Vagina (tissue), 2 donors: ENCODE results near the gene NUDT17. TPM values are rescaled to one million over a fixed set of nuclear protein-coding genes. Genes with fewer than 3 reads are reported as not detected.

Source experiments
- DNase-seq, 2 donors: peaks; one replicate each; pipeline ENCODE4 v3.0.0-alpha.2; 2017; ENCODE audit errors: extremely low spot score in 2 of 2
- H3K27ac ChIP-seq: fragments of 200-600 bp; sonication (generic); one replicate; pipeline ENCODE4 v1.5.1; 2019
- H3K27me3 ChIP-seq: fragments of 200-600 bp; sonication (generic); one replicate; pipeline ENCODE4 v1.5.1; 2019
- H3K36me3 ChIP-seq, 2 donors: fragments of 200-600 bp; sonication (generic); one replicate each; pipeline ENCODE4 v1.5.1; 2017 to 2019
- H3K4me1 ChIP-seq: fragments of 200-600 bp; sonication (generic); one replicate; pipeline ENCODE4 v1.5.1; 2019
- H3K4me3 ChIP-seq, 2 donors: fragments of 200-600 bp; sonication (generic); 1 replicate in 1 of 2; 2 replicates in 1 of 2; pipeline ENCODE4 v1.5.1; 2016 to 2019
- H3K9me3 ChIP-seq: fragments of 200-600 bp; sonication (generic); one replicate; pipeline ENCODE4 v1.5.1; 2019
- POLR2A ChIP-seq, 2 donors: fragments of 450-650 bp; IDR thresholded peaks; one replicate each; pipeline ENCODE4 v1.6.1; 2017; ENCODE audit warnings: antibody characterized with exemption in 2 of 2, mild to moderate bottlenecking in 2 of 2, moderate library complexity in 2 of 2
- POLR2AphosphoS5 ChIP-seq, 2 donors: sonication (generic); formaldehyde crosslinking; IDR thresholded peaks; one replicate each; pipeline ENCODE4 v1.9.0; 2017; ENCODE audit warnings: antibody characterized with exemption in 2 of 2, mild to moderate bottlenecking in 2 of 2, low read depth in 1 of 2; ENCODE audit not compliant: insufficient read depth in 1 of 2
- intact Hi-C: fragments of 100-400 bp; cut with DNase I; formaldehyde crosslinking; loops from one replicate; pipeline ENCODE4 v1.15.1; 2023
- total RNA-seq: library from RNA; depleted of rRNA; stranded (reverse); fragments of >200 nt; gene quantifications from one replicate; pipeline ENCODE4 v1.2.3, GENCODE V29; 2016
- TF ChIP-seq, protein P1 (sequence below), 3 experiments: fragments of 450-650 bp in 2 of 3; fragments of 200-600 bp in 1 of 3; sonication (generic) in 1 of 3; IDR thresholded peaks; one replicate each; pipeline ENCODE4 v1.5.1; 2017 to 2019; ENCODE audit warnings: antibody characterized with exemption in 3 of 3, mild to moderate bottlenecking in 2 of 3, moderate library complexity in 2 of 3

Gene NUDT17, protein sequence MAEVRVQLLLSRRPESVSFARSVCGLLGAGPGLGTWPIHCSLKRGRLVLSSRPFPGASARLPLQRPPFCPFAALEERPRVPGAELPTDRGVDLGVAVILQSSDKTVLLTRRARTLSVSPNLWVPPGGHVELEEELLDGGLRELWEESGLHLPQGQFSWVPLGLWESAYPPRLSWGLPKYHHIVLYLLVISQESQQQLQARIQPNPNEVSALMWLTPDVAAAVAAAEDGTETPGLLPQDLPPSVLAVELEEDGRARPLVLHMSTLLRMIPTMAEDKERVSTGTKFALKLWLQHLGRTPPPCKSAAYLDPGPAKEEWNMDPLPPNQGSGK
- total RNA-seq = 2.5 TPM

DNA sequence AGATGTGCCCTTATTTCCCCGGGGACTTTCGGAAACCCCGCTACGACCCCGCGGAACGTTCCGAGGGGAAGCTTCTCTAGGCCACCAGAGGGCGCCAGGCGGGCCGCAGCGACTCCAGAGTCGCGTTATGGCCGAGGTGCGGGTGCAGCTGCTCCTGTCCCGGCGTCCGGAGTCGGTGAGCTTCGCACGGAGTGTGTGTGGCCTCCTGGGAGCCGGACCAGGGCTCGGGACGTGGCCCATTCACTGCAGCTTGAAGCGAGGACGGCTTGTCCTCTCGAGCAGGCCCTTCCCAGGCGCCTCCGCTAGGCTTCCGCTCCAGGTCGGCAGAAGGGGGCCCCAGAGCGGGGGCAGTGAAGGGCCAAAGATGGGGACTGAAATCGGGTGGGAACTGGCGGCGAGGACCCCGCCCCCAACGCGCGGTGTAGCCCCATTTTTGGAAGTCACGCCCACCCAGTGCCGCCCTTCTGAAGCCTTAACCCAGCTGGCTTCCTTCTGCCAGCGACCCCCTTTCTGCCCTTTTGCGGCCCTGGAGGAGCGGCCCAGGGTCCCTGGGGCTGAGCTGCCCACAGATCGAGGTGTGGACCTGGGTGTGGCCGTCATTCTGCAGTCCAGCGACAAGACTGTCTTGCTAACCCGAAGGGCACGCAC lies at the start of gene NUDT17:
Gene NUDT17, plus strand, starts transcription at position 117 of the 648 bp plus-strand sequence. Its CDS starts 11 bp downstream, at position 128.
- H3K36me3 ChIP-seq = peaks cover 0 to 50% of the 10 kb centered on the region in 2 donors
- H3K27ac ChIP-seq = peak within 1 kb of the TSS; percentile 89
- H3K4me3 ChIP-seq = peak within 1 kb of the TSS; percentile 45 to 63
- no peaks in the 10 kb centered on the region for H3K27me3 ChIP-seq
- H3K9me3 ChIP-seq = no peaks in the 10 kb centered on the region
- intact Hi-C loops = no loop called here
- no peak for DNase-seq
- peaks cover 19% of the 10 kb centered on the region for H3K4me1 ChIP-seq
- TF ChIP-seq, protein P1, sequence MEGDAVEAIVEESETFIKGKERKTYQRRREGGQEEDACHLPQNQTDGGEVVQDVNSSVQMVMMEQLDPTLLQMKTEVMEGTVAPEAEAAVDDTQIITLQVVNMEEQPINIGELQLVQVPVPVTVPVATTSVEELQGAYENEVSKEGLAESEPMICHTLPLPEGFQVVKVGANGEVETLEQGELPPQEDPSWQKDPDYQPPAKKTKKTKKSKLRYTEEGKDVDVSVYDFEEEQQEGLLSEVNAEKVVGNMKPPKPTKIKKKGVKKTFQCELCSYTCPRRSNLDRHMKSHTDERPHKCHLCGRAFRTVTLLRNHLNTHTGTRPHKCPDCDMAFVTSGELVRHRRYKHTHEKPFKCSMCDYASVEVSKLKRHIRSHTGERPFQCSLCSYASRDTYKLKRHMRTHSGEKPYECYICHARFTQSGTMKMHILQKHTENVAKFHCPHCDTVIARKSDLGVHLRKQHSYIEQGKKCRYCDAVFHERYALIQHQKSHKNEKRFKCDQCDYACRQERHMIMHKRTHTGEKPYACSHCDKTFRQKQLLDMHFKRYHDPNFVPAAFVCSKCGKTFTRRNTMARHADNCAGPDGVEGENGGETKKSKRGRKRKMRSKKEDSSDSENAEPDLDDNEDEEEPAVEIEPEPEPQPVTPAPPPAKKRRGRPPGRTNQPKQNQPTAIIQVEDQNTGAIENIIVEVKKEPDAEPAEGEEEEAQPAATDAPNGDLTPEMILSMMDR (IDR thresholded peaks at IDR 0.05) = peak; percentile 80 to 91 (median 90)
- TF ChIP-seq POLR2AphosphoS5 (IDR thresholded peaks at IDR 0.05; ENCODE audit: insufficient read depth in 1 of 2, low read depth in 1 of 2) (peak in 1 of 2 donors; percentile 70), POLR2A (IDR thresholded peaks at IDR 0.05) (no peak)

DNA sequence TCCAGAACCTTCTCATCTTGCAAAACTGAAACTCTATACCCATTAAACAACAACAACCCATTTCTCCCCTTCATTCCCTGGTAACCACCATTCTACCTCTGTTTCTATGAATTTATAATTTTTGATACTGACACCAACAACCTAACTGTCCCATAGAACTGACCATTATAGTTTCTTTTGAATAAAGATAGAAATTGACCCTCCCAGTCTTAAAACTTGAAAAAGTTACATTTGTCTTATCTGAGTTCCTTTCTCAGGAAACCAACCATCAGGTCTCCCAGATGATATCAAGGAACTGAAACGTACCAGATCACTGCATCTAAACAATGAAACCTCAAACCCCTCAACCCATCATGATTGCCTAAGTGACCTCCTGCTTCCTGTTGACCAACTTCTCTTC lies 48.7 kb upstream of the NUDT17 start:
- TF ChIP-seq POLR2AphosphoS5 (IDR thresholded peaks at IDR 0.05; ENCODE audit: insufficient read depth in 1 of 2, low read depth in 1 of 2) (no peak), POLR2A (IDR thresholded peaks at IDR 0.05) (no peak)
- TF ChIP-seq, protein P1 (IDR thresholded peaks at IDR 0.05) = no peak
- Histone ChIP-seq H3K27me3 (no peaks in the 10 kb centered on the region), H3K9me3 (no peaks in the 10 kb centered on the region), H3K4me1 (peaks cover 12% of the 10 kb centered on the region), H3K4me3 (no peak overlapping the region), H3K36me3 (peaks cover 0 to 10% of the 10 kb centered on the region in 2 donors), H3K27ac (no peak overlapping the region)
- intact Hi-C loops = no loop called here
- DNase-seq = no peak

DNA sequence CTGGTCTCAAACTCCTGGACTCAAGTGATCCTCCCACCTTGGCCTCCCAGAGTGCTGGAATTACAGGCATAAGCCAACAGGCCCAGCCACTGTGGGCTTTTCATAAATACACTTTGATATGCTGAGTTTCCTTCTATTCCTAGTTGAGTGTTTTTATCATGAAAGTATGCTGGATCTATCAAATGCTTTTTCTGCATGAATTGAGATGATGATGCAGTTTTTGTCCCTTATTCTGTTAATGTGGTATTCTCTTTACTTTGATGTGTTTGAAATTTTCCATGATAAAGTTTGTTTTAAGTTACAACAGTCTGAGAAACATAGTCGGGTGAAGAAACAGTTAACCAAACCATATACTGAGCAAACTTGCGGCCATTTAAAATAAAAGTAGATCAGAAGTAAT lies 45.6 kb upstream of the NUDT17 start:
- Histone ChIP-seq H3K4me1 (peaks cover 43% of the 10 kb centered on the region), H3K4me3 (no peak overlapping the region), H3K27me3 (no peaks in the 10 kb centered on the region), H3K9me3 (no peaks in the 10 kb centered on the region), H3K36me3 (no peaks in the 10 kb centered on the region), H3K27ac (no peak overlapping the region)
- TF ChIP-seq, protein P1 (IDR thresholded peaks at IDR 0.05) = no peak
- TF ChIP-seq POLR2A (IDR thresholded peaks at IDR 0.05) = no peak
- DNase-seq = no peak
- intact Hi-C loops = no loop called here

DNA sequence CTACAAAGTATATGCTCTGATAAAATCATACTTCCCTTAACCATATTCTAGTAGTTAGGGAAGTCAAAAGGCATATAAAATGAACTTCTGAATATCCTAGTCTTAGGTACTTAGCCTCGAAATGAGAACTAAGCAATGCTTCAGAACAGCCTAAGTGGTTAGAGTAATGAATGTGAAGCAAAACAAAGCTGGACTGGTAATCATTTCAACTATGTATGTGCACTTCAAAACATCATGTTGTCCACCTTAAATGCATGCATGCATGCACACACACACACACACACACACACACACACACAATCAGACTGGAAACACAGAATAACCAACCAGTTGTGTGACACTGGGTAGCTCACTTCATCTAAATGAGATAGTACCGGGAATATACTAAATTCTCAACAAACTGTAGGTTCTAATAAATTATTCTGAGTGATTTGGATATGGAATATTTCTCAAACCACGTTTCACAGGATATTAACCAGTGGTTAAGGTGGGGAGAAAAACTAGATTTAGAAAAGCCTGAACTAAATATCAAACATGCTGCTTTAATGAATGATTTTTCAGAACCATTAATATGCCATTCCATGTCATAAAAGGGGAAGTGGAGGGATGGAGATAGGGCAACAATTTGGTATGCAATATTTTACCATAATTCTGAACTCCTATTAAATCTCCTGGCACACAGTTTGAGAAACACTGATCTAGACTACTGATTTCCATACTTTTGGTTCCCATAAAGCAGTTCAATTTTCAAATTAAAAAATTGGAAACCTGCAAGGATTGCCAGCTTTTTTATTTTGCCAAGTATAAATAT lies 41.0 kb upstream of the NUDT17 start:
- Histone ChIP-seq H3K36me3 (no peaks in the 10 kb centered on the region), H3K4me3 (no peak overlapping the region), H3K27ac (no peak overlapping the region), H3K9me3 (no peaks in the 10 kb centered on the region), H3K4me1 (peaks cover 55% of the 10 kb centered on the region), H3K27me3 (no peaks in the 10 kb centered on the region)
- DNase-seq = no peak
- no peak for TF ChIP-seq POLR2A (IDR thresholded peaks at IDR 0.05)
- no peak for TF ChIP-seq POLR2AphosphoS5 (IDR thresholded peaks at IDR 0.05; ENCODE audit: insufficient read depth in 1 of 2, low read depth in 1 of 2)
- TF ChIP-seq, protein P1 (IDR thresholded peaks at IDR 0.05) = no peak
- intact Hi-C loops = no loop called here
